Gastroesophageal sphincter (tissue), 2 donors: ENCODE results near the gene CTCF.

Experiments used
- EP300 ChIP-seq: sonication (generic); formaldehyde crosslinking; IDR thresholded peaks from one replicate; pipeline ENCODE4 v1.6.1; 2017; ENCODE audit warnings: antibody characterized with exemption, mild to moderate bottlenecking
- POLR2AphosphoS5 ChIP-seq: sonication (generic); formaldehyde crosslinking; IDR thresholded peaks from one replicate; pipeline ENCODE4 v1.6.1; 2017; ENCODE audit warnings: antibody characterized with exemption

DNA sequence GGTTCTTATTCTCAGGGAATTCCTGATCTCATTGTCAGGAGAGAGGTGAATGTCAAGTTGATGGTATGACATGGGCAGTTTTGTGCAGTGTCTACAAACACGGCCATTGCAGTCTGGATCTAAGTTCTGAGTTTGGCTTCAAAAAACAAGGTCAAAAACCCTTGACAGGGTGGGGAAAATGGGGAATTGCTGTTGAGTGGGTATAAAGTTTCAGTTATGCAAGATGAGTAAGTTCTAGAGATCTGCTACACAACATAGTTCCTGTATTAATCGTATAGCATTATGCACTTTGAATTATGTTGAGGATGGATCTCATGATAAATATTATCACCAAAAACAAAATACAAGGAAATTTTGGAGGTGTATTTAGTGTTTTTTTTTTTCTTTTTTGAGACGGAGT lies 46.0 kb downstream of the CTCF start:
- TF ChIP-seq EP300 (no peak), POLR2AphosphoS5 (no peak)
